ENCODE results near the gene ZNF501.

The ZNF501 gene

GRCh38 chr3:44729384-44729910 is at the start of gene ZNF501:
TSS of gene ZNF501 (plus strand) at chr3:44729635. CDS start at chr3:44734422, 4,787 bp downstream.
- DNase-seq, result peak; percentile 80

DNA sequence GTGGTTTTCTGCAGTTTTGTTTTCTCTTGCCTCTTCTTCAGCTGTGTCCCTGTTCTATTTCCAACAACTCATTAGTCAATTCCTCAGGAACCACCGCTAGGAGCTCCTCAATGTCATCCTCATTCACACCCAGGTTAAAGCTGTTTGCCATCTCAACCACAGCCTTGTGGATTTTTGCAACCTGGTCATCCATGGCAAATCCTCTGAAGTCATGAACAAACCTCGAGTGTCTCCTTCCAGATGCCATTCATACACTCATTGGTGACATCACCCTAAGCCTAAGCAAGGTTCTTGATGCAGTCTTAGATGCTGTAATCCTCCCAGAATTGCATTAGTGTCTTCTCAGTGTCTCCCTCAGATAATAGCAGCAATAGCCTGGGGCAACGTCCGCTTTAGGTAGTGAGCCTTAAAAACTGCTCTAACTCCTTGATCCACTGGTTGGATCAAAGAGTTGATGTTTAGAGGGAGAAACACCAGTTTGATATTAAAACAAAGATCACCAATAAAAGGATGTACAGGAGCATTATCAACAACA is 48.4 kb upstream of the ZNF501 start:
- no peak for DNase-seq

DNA sequence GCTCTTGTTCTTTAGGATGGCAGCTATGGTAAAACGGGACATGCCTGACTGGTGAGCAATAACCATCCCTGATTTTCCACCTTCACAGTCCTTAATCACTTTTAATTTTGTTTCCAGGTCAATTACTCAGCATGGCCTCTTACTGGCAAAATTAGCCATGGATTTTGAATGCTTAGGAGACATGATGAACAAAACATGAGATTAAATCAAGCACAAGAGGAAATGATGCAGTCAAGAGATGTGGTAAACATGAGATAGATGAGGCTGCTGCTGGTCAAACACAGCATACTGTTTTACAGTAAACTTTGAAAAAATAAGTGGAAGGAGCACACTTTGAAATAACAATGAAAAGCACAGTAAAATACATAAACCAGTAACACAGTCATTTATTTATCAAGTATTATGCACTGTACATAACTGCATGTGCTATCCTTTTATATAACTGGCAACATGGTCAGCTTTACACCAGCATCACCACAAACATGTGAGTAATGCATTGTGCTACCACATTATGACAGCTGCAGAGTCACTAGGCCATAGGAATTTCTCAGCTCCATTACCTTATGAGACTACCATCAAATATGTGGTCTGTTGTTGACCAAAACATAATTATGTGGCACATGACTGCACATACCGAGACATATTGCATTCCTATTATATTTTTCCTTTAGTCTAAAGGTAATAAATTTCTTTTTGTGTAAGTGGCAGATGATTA is 47.1 kb upstream of the ZNF501 start:
- no peak for DNase-seq

- peak; percentile 43 for DNase-seq
Observed at GRCh38 chr3:44685128-44685800, 44.2 kb upstream of the ZNF501 start.

GRCh38 chr3:44687898-44688297 is 41.5 kb upstream of the ZNF501 start:
- no peak for DNase-seq

- DNase-seq, result peak; percentile 61
Observed at GRCh38 chr3:44712455-44713075, 16.9 kb upstream of the ZNF501 start, which contains the start of gene ZNF502. TSS of gene ZNF502 (plus strand) at chr3:44712660. CDS start at chr3:44720262, 7,602 bp downstream.

DNA sequence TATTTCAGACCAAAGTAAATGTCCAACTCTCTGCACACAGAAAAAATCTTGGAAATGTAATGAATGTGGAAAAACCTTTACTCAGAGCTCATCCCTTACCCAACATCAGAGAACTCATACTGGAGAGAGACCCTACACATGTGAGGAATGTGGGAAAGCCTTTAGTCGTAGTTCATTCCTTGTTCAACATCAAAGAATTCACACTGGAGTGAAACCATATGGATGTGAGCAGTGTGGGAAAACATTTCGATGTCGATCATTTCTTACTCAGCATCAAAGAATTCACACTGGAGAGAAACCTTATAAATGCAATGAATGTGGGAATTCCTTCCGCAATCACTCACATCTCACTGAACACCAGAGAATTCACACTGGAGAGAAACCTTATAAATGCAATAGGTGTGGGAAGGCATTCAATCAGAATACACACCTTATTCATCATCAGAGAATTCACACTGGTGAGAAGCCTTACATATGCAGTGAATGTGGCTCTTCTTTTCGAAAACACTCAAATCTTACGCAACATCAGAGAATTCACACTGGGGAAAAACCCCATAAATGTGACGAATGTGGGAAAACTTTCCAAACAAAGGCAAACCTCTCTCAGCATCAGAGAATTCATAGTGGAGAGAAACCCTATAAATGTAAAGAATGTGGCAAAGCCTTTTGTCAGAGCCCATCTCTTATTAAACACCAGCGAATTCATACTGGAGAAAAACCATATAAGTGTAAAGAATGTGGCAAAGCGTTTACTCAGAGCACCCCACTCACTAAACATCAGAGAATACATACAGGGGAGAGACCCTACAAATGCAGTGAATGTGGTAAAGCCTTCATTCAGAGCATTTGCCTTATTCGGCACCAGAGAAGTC is 8.0 kb upstream of the ZNF501 start:
- DNase-seq, result no peak

- DNase-seq, result no peak
Observed at GRCh38 chr3:44722103-44722401, 7.4 kb upstream of the ZNF501 start.

GRCh38 chr3:44734646-44735168 is 5.3 kb downstream of the ZNF501 start:
- no peak for DNase-seq

GRCh38 chr3:44761101-44761423 is 31.6 kb downstream of the ZNF501 start:
- no peak for DNase-seq

GRCh38 chr3:44761424-44762169 is 32.2 kb downstream of the ZNF501 start, which contains the start of the genes KIAA1143 and KIF15:
TSS of gene KIAA1143 (minus strand) at chr3:44761619. CDS start at chr3:44761602, 17 bp downstream.
TSS of gene KIF15 (plus strand) at chr3:44761794. CDS start at chr3:44761866, 72 bp downstream.
- peak; percentile 98 for DNase-seq

- DNase-seq, result no peak
Observed at GRCh38 chr3:44762170-44762677, 32.8 kb downstream of the ZNF501 start.

DNA sequence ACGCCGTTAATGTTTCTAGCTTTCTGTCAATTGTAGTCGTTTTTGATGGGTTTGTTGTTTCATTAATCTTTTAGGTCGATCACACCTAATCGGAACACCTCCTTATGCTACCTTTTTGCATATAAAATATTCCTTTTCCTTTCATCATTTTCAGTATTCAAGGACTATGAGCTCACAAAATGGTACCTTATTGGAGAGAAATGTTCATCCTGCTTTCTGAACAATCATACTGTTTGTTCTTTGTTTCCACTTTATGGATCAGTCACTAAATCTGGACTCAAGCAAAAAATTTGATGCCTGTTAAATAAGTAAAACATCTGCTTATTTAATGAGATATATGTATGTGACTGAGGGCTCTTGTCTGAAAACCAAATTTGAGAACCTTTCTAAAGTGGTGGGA is 33.3 kb downstream of the ZNF501 start:
- DNase-seq, result no peak

DNA sequence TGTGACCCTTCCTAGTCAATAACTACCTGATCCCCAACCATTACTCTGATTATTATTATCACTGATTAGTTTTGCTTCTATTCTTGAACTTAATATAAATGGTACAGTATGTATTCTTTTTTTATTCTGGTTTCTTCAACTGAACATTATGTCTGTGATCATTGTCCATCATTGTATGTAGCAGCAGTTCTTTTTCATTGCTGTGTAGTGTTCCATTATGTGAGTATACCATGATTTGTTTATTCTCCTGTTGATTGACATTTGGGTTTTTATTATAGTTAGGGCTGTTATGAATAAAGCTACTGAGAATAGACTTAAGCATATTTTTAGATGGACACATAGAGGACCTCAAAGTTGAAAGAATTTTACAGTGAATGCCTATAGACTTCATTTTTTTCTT is 34.8 kb downstream of the ZNF501 start:
- DNase-seq, result no peak

- DNase-seq, result no peak
Observed at GRCh38 chr3:44771424-44772098, 42.1 kb downstream of the ZNF501 start.

DNA sequence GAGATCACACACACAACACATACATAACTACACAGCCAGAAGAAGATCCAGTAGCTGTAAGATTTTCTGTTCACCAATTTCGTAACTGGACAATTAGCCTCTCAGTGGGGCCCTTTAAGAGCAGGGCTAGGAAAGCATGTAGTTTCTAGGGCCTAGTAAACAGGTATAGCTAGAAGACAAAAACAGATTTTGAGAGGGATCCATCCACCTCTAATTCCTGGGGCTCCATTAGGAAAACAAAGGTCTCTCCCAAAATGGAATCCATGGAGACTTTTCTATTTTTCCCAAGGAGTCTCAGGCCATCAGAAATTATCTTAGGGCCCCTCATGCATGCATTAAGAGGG is 42.6 kb downstream of the ZNF501 start:
- DNase-seq, result no peak

DNA sequence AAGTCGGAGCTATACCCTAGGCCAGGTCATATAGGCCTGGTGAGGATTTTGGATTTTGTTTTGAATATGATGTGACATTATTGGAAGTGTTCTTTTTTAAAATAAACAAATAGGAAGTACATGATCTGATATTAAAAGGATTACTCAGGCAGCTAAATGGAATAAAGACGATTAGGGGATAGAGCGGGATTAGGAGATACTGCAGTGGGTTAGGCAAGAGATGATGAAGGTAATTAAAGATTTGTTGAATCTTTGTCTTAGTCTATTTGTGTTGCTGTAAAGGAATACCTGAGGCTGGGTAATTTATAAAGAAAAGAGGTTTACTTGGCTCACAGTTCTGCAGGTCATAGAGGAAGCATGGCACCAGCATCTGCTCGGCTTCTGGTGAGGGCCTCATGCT is 53.5 kb downstream of the ZNF501 start:
- DNase-seq, result no peak
